ENCODE measurements around the gene CNN3.

CNN3 gene

GRCh38 chr1:94922761-94923331 lies 4.1 kb downstream of the CNN3 start:
- DNase-seq (no peak), ATAC-seq (no peak)

GRCh38 chr1:94921977-94922376 lies 4.9 kb downstream of the CNN3 start:
- DNase-seq = no peak
- ATAC-seq = no peak

- no peak for ATAC-seq
- DNase-seq = no peak
Measured at GRCh38 chr1:94920061-94920460, 6.8 kb downstream of the CNN3 start.

- DNase-seq = no peak
Measured at GRCh38 chr1:94919241-94920030, 7.5 kb downstream of the CNN3 start.

GRCh38 chr1:94917251-94917650 lies 9.7 kb downstream of the CNN3 start:
- ATAC-seq (no peak), DNase-seq (no peak)

More at GRCh38 chr1:94919241-94920030, 7.5 kb downstream of the CNN3 start:
- ATAC-seq = no peak

GRCh38 chr1:94912263-94913184 lies 14.4 kb downstream of the CNN3 start:
- ATAC-seq (no peak), DNase-seq (no peak)

- ATAC-seq (no peak), DNase-seq (no peak)
Measured at GRCh38 chr1:94909486-94909885, 17.4 kb downstream of the CNN3 start.

- DNase-seq = no peak
- no peak for ATAC-seq
Measured at GRCh38 chr1:94908965-94909364, 17.9 kb downstream of the CNN3 start.

- no peak for DNase-seq
- no peak for ATAC-seq
Measured at GRCh38 chr1:94908190-94908589, 18.7 kb downstream of the CNN3 start.

- ATAC-seq = no peak
- DNase-seq = no peak
Measured at GRCh38 chr1:94907136-94907535, 19.8 kb downstream of the CNN3 start.

GRCh38 chr1:94906382-94906781 lies 20.5 kb downstream of the CNN3 start:
- DNase-seq (no peak), ATAC-seq (no peak)

- ATAC-seq = no peak
Measured at GRCh38 chr1:94905207-94905606, 21.7 kb downstream of the CNN3 start.

GRCh38 chr1:94903280-94904009 lies 23.5 kb downstream of the CNN3 start:
- ATAC-seq = no peak

More at GRCh38 chr1:94905207-94905606, 21.7 kb downstream of the CNN3 start:
- DNase-seq = no peak

GRCh38 chr1:94901841-94902240 lies 25.1 kb downstream of the CNN3 start:
- ATAC-seq = no peak
- DNase-seq = no peak

More at GRCh38 chr1:94903280-94904009, 23.5 kb downstream of the CNN3 start:
- no peak for DNase-seq

- ATAC-seq (no peak), DNase-seq (no peak)
Measured at GRCh38 chr1:94899756-94900155, 27.2 kb downstream of the CNN3 start.

GRCh38 chr1:94898491-94899385 lies 28.2 kb downstream of the CNN3 start:
- DNase-seq (no peak), ATAC-seq (no peak)

GRCh38 chr1:94895518-94895917 lies 31.4 kb downstream of the CNN3 start:
- ATAC-seq (no peak), DNase-seq (no peak)

- ATAC-seq (no peak), DNase-seq (no peak)
Measured at GRCh38 chr1:94894630-94895029, 32.3 kb downstream of the CNN3 start.

- ATAC-seq (no peak), DNase-seq (no peak)
Measured at GRCh38 chr1:94892604-94893254, 34.2 kb downstream of the CNN3 start.

- ATAC-seq = no peak
Measured at GRCh38 chr1:94888201-94888600, 38.7 kb downstream of the CNN3 start.

More at GRCh38 chr1:94888201-94888600, 38.7 kb downstream of the CNN3 start:
- DNase-seq = no peak

Measured in stimulated activated naive CD8-positive, alpha-beta T cell treated with anti-CD3 and anti-CD28 coated beads, Interleukin-15, Interleukin-2, amounts not matched to agents 100 U/mL and 50 U/mL, for 24 hours (primary cell).